SK-N-SH treated with all-trans-retinoic acid at 6 μM for 48 hours (cell line): ENCODE results near the gene MCU.

Experiments used
- ATAC-seq: fragments of 200-7000 bp; cut with Tn5 transposase; 3 replicates; pipeline ENCODE4 v1.9.1; 2020; ENCODE audit warnings: mild to moderate bottlenecking, moderate library complexity
- ARNTL ChIP-seq: fragments of 450-650 bp; formaldehyde crosslinking; IDR thresholded peaks from 2 replicates; pipeline ENCODE4 v1.5.0; 2020; ENCODE audit warnings: low read depth, mild to moderate bottlenecking, moderate library complexity, borderline replicate concordance
- BACH2 ChIP-seq: fragments of 250-450 bp; sonication (Bioruptor Pico); IDR thresholded peaks from 2 replicates; pipeline ENCODE4 v1.9.0; 2021; ENCODE audit warnings: mild to moderate bottlenecking, borderline replicate concordance
- ESRRG ChIP-seq: fragments of 250-450 bp; sonication (Bioruptor Pico); IDR thresholded peaks from 2 replicates; pipeline ENCODE4 v1.6.1; 2021; ENCODE audit warnings: mild to moderate bottlenecking
- GLIS3 ChIP-seq: fragments of 250-450 bp; sonication (Bioruptor Pico); IDR thresholded peaks from 2 replicates; pipeline ENCODE4 v1.5.0; 2020; ENCODE audit warnings: mild to moderate bottlenecking, moderate library complexity
- ISL1 ChIP-seq: fragments of 250-450 bp; sonication (Bioruptor Pico); IDR thresholded peaks from 2 replicates; pipeline ENCODE4 v2.1.2; 2022; ENCODE audit warnings: mild to moderate bottlenecking, moderate library complexity
- OSR1 ChIP-seq: fragments of 250-450 bp; sonication (Bioruptor Pico); IDR thresholded peaks from 2 replicates; pipeline ENCODE4 v1.8.0; 2022; ENCODE audit warnings: moderate library complexity, mild to moderate bottlenecking, inconsistent platforms
- PPARA ChIP-seq: fragments of 250-450 bp; sonication (Bioruptor Pico); IDR thresholded peaks from 2 replicates; pipeline ENCODE4 v1.5.0; 2020; ENCODE audit warnings: mild to moderate bottlenecking, borderline replicate concordance
- RARB ChIP-seq: fragments of 250-450 bp; sonication (Bioruptor Pico); IDR thresholded peaks from 2 replicates; pipeline ENCODE4 v1.8.0; 2021; ENCODE audit warnings: mild to moderate bottlenecking, moderate library complexity
- TCF4 ChIP-seq: fragments of 250-450 bp; sonication (Bioruptor Pico); IDR thresholded peaks from 2 replicates; pipeline ENCODE4 v1.8.0; 2021; ENCODE audit warnings: mild to moderate bottlenecking, moderate library complexity, borderline replicate concordance
- TOX ChIP-seq: fragments of 250-450 bp; sonication (Bioruptor Pico); IDR thresholded peaks from 2 replicates; pipeline ENCODE4 v1.8.0; 2021; ENCODE audit warnings: mild to moderate bottlenecking, moderate library complexity, borderline replicate concordance
- ZC3H10 ChIP-seq: fragments of 250-450 bp; sonication (Bioruptor Pico); IDR thresholded peaks from 2 replicates; pipeline ENCODE4 v1.5.1; 2021; ENCODE audit warnings: mild to moderate bottlenecking, moderate library complexity
- ZFP3 ChIP-seq: fragments of 250-450 bp; sonication (Bioruptor Pico); IDR thresholded peaks from 2 replicates; pipeline ENCODE4 v1.5.0; 2020; ENCODE audit warnings: mild to moderate bottlenecking, moderate library complexity
- ZFP30 ChIP-seq: fragments of 450-650 bp; formaldehyde crosslinking; IDR thresholded peaks from 2 replicates; pipeline ENCODE4 v1.5.0; 2022; ENCODE audit warnings: mild to moderate bottlenecking, moderate library complexity
- ZNF70 ChIP-seq: fragments of 450-650 bp; formaldehyde crosslinking; IDR thresholded peaks from 2 replicates; pipeline ENCODE4 v1.5.0; 2020; ENCODE audit warnings: mild to moderate bottlenecking, moderate library complexity
- ZNF8 ChIP-seq: fragments of 450-650 bp; formaldehyde crosslinking; IDR thresholded peaks from 2 replicates; pipeline ENCODE4 v1.5.0; 2020; ENCODE audit warnings: mild to moderate bottlenecking, moderate library complexity
- TF ChIP-seq, protein P1 (sequence below): fragments of 250-450 bp; sonication (Bioruptor Pico); IDR thresholded peaks from 2 replicates; pipeline ENCODE4 v1.8.0; 2020; ENCODE audit warnings: mild to moderate bottlenecking, moderate library complexity, borderline replicate concordance
- TF ChIP-seq, protein P2 (sequence below): fragments of 250-450 bp; sonication (Bioruptor Pico); IDR thresholded peaks from 2 replicates; pipeline ENCODE4 v1.5.1; 2021; ENCODE audit warnings: mild to moderate bottlenecking, moderate library complexity
- TF ChIP-seq, protein P3 (sequence below): fragments of 250-450 bp; sonication (Bioruptor Pico); IDR thresholded peaks from 2 replicates; pipeline ENCODE4 v1.8.0; 2021; ENCODE audit warnings: low read depth, mild to moderate bottlenecking, moderate library complexity, borderline replicate concordance
- TF ChIP-seq, protein P4 (sequence below): fragments of 250-450 bp; sonication (Bioruptor Pico); IDR thresholded peaks from 2 replicates; pipeline ENCODE4 v1.5.1; 2020; ENCODE audit warnings: low read depth, mild to moderate bottlenecking, moderate library complexity

Gene MCU

DNA sequence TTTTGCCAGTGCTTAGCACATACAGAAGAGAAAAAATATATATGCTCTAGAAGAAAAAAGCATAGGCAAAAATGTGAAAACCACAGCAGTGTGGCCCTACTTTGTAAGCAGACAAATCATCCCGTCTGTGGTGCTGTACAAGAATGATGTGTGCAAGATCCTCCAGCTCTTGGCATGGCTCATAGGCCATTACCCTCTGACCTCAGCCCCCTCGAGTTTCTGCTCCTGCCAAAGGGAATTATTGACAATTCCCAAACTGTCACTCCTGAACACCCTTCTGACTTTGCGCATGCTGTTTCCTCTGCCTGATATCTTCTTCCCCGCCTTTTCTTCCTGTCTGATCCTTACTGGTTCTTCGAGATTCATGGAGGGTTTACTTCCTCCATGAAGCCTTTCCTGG, 235.5 kb downstream of the MCU start:
- no peak for ATAC-seq
- TF ChIP-seq GLIS3 (CRISPR knock-in tag) (no peak), RARB (CRISPR knock-in tag) (no peak), ZC3H10 (no peak), ZNF70 (no peak), OSR1 (CRISPR knock-in tag) (no peak), ARNTL (CRISPR knock-in tag) (no peak), ZNF8 (CRISPR knock-in tag) (no peak), ESRRG (CRISPR knock-in tag) (no peak)
- TF ChIP-seq, protein P1, sequence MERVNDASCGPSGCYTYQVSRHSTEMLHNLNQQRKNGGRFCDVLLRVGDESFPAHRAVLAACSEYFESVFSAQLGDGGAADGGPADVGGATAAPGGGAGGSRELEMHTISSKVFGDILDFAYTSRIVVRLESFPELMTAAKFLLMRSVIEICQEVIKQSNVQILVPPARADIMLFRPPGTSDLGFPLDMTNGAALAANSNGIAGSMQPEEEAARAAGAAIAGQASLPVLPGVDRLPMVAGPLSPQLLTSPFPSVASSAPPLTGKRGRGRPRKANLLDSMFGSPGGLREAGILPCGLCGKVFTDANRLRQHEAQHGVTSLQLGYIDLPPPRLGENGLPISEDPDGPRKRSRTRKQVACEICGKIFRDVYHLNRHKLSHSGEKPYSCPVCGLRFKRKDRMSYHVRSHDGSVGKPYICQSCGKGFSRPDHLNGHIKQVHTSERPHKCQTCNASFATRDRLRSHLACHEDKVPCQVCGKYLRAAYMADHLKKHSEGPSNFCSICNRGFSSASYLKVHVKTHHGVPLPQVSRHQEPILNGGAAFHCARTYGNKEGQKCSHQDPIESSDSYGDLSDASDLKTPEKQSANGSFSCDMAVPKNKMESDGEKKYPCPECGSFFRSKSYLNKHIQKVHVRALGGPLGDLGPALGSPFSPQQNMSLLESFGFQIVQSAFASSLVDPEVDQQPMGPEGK: no peak
- TF ChIP-seq, protein P2, sequence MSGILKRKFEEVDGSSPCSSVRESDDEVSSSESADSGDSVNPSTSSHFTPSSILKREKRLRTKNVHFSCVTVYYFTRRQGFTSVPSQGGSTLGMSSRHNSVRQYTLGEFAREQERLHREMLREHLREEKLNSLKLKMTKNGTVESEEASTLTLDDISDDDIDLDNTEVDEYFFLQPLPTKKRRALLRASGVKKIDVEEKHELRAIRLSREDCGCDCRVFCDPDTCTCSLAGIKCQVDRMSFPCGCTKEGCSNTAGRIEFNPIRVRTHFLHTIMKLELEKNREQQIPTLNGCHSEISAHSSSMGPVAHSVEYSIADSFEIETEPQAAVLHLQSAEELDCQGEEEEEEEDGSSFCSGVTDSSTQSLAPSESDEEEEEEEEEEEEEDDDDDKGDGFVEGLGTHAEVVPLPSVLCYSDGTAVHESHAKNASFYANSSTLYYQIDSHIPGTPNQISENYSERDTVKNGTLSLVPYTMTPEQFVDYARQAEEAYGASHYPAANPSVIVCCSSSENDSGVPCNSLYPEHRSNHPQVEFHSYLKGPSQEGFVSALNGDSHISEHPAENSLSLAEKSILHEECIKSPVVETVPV (CRISPR knock-in tag): no peak
- TF ChIP-seq, protein P3, sequence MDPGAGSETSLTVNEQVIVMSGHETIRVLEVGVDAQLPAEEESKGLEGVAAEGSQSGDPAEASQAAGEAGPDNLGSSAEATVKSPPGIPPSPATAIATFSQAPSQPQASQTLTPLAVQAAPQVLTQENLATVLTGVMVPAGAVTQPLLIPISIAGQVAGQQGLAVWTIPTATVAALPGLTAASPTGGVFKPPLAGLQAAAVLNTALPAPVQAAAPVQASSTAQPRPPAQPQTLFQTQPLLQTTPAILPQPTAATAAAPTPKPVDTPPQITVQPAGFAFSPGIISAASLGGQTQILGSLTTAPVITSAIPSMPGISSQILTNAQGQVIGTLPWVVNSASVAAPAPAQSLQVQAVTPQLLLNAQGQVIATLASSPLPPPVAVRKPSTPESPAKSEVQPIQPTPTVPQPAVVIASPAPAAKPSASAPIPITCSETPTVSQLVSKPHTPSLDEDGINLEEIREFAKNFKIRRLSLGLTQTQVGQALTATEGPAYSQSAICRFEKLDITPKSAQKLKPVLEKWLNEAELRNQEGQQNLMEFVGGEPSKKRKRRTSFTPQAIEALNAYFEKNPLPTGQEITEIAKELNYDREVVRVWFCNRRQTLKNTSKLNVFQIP (CRISPR knock-in tag): no peak

DNA sequence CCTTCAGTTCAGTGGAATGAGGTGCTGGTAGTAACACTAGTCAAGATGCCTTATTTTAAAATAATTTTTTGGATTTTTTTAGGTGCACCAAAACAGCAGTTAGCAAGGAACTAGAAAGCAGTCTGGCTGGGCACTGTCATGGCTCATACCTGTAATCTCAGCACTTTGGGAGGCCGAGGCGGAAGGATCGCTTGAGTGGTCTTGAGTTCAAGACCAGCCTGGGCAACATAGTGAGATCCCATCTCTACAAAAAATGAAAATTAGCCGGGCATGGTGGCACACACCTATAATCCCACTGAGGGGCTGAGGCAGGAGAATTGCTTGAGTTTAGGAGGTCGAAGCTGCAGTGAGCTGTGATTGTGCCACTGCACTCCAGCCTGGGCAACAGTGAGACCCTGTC, 236.9 kb downstream of the MCU start:
- TF ChIP-seq RARB (CRISPR knock-in tag) (no peak), GLIS3 (CRISPR knock-in tag) (no peak), ZFP30 (CRISPR knock-in tag) (no peak), ARNTL (CRISPR knock-in tag) (no peak), BACH2 (CRISPR knock-in tag) (no peak), TCF4 (no peak), PPARA (CRISPR knock-in tag) (no peak), ZNF70 (no peak), TOX (no peak), ISL1 (CRISPR knock-in tag) (no peak)
- TF ChIP-seq, protein P1: no peak
- TF ChIP-seq, protein P3 (CRISPR knock-in tag): no peak

DNA sequence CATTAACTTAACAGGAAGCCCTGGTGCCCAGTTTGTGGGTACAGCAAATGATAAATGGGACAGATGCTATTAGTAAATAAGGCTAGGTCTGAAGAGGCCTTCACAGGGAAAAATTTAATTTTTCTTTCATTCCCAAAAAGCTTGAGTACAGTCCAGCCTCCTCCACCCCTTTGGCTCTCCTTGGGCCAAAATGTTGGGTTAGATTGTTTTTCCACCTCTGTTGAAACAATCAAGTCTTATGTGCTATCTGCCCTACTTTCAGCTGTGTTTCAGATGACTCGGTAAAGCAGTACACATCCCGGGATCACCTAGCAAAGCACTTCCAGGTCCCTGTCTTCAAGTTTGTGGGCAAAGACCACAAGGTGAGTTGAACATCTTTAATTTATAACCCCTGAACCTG, 238.3 kb downstream of the MCU start:
- no peak for ATAC-seq
- TF ChIP-seq, protein P4, sequence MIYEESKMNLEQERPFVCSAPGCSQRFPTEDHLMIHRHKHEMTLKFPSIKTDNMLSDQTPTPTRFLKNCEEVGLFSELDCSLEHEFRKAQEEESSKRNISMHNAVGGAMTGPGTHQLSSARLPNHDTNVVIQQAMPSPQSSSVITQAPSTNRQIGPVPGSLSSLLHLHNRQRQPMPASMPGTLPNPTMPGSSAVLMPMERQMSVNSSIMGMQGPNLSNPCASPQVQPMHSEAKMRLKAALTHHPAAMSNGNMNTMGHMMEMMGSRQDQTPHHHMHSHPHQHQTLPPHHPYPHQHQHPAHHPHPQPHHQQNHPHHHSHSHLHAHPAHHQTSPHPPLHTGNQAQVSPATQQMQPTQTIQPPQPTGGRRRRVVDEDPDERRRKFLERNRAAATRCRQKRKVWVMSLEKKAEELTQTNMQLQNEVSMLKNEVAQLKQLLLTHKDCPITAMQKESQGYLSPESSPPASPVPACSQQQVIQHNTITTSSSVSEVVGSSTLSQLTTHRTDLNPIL (CRISPR knock-in tag): no peak
- TF ChIP-seq ZNF70 (no peak), ESRRG (CRISPR knock-in tag) (no peak), ZFP30 (CRISPR knock-in tag) (no peak), ZC3H10 (no peak), ZFP3 (CRISPR knock-in tag) (no peak)

More for the DNA sequence above, 236.9 kb downstream of the MCU start:
- ATAC-seq: no peak
